GM12891 (cell line): ENCODE data around the gene EIF3D.

ENCODE experiments used
- POLR2A ChIP-seq: IDR thresholded peaks from 2 replicates; pipeline ENCODE4 v1.6.1; 2011; ENCODE audit warnings: low read depth, low read length, control low read depth
- POLR2AphosphoS5 ChIP-seq: IDR thresholded peaks from 2 replicates; pipeline ENCODE4 v1.6.1; 2011; ENCODE audit warnings: low read depth, low read length, control low read depth
- POU2F2 ChIP-seq: IDR thresholded peaks from 2 replicates; pipeline ENCODE4 v1.6.1; 2011; ENCODE audit warnings: low read depth, mild to moderate bottlenecking, control low read depth, low read length, moderate library complexity
- SPI1 ChIP-seq: IDR thresholded peaks from 2 replicates; pipeline ENCODE4 v1.6.1; 2011; ENCODE audit warnings: low read depth, low read length, control low read depth
- TAF1 ChIP-seq: IDR thresholded peaks from 2 replicates; pipeline ENCODE4 v1.6.1; 2011; ENCODE audit warnings: low read depth, low read length, control low read depth

DNA sequence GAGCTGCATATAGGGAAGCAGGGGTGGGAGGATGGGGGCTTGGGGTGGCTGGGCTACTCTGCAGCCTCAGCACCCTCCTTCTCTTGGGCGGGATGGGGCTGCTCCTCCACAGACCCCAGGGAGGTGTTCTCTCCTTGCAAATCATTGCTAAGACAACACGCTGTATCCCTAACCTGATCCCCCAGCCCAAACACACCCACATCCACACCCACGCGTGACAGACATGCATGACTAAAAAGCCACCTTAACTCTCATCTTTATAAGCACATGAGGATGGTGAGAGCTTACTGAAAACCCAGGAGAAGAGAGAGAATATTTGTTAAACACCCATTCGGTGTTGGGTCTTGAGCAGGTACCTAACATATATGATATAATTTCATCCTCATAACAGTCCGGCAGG is 39.9 kb upstream of the EIF3D start:
- TF ChIP-seq POLR2A (no peak), POU2F2 (no peak), POLR2AphosphoS5 (no peak), TAF1 (no peak), SPI1 (no peak)
